HG02885 (cell line): ENCODE results near the gene EBF3.
"Not testable (repeated sequence)": the region's sequence is repeated elsewhere in the genome, so short reads cannot be mapped to it uniquely, and the experiment has no call there.

Experiments
- ATAC-seq: cut with Tn5 transposase; IDR thresholded peaks from one replicate; pipeline ENCODE4 v1.9.1; 2021; ENCODE audit warnings: mild to moderate bottlenecking; ENCODE audit not compliant: unreplicated experiment, poor library complexity

Gene EBF3

DNA sequence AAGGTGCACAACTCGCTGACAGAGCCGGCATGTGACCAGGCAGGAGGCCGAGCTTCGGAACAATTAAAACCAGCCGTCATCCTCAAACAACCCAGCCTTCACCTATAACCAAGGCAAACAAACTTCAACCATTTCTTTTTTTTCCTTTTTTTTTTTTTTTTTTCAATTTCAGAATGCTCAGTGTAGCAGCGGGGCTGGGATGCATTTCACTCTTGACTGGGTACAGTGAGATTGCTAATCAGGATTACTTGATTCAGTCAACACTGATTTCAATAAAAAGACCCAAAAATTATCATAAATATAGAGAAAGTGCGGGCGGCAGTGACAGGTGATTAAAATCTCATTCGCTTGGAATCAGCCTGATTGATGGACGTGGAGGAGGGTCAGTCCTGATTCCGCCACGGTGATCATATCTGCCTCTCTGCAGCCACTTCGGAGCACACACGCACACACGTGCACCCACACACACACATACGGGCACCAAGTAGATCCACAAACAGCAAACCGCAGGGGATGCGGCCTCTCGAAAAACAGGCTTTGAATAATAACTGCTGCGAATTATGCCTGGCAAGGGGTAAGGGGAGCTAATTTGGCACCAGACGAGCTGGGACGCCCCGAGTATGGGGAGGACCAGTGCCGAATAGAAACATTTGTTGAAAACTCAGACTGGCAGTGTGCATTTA lies 31.2 kb downstream of the EBF3 start:
- ATAC-seq: no peak

DNA sequence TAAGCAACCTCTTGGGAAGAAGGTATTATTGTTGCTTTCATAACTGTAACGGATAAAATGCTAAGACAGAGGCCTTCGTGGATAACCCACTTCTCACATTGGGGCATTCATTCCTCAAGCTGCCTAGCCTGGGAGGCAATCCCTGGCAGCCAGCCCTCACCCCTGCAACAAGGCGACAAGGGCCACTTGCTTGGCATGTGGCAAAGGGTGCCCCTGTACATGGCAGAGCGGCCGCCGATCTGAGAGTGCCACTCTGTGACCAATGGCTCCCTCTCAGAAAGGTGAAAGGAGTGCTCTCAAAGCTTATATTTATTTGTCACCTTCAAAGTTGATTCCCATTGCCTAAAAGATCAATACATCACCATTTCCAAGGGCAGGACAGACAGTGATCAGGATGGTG lies 31.9 kb downstream of the EBF3 start:
- ATAC-seq: no peak

- ATAC-seq: no peak
These were observed 34.5 kb downstream of the EBF3 start for GRCh38 chr10:129929343-129930292.

DNA sequence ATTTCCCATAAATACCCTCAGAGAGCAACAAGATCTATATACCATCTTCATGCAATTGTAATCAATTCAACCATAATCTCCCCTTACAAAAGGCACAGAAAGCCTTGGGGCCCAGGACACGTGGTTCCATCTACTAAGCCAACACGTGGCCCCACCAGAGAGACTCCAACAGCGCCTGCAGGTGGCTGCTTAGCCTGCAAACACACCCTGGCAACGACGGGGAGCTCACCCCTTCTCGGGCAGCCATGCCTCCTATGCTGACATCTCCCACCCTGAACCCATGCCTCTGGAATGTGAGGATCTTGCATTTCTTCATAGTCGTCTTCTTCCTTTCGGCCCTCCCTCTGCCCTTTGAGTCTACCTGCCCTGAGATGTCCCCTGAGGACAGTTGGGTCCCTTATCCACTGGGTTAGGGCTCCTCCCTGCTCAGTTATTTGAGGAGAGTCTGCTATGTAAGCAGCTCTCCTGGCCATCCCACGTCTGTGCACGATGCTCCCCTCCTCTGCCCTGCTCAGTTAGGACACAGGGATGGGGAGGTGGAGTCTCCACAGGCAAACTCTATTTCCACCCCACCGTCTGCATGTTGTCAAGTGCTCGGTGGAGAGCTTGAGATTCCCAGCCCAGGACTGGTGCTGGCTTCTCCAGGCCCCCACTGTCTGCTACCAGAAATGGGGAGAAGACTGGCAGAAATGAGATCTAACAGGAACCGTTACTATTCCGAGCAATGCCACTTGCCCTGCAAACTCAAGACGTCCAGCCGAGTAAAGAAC lies 36.5 kb downstream of the EBF3 start:
- ATAC-seq: no peak

DNA sequence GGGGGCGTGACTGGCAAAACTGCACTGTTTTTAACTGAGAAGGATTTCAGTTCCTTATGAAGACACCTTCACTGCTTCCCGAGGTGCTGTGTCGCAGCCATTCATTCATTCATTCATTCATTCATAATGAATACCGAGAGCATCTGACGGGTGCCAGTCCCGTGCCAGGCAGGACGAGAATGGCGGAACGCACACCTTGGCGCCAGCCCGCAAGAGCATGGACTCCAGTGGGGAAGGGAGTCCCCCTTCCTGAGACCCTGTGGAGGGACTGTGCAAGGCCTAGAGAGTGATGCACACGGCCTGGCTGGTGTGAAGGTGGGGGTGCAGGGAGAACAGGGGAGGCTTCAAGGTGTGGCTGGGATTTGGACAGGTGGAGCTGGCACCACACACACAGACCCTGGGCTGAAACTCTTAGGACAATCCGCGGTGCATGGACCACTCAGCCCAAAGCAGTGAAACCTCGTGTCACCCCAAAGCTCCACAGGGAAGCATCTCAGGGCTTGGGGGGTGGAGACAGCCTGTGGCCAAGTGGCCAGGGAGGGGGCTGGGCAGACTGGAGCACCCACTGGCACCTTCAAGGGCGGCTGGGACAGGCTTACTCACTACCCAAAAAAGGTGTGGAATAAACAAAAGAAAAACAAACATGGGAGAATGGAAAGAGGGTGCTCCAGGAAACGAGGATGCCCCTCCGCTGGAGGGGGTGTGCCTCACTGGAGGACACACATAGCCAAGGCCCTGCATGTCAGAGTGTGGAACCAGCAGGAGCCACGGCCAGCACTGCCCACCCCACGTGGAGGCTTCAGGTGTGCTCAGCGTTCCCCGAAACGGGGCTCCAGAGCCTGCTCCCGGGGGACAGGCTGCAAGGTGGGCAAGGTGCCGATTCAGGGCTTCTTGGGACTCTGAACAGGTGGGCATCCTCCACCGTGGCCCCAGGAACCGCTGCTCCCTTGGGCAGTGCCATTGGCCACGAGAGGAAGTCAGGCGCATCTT lies 37.7 kb downstream of the EBF3 start:
- no peak for ATAC-seq

DNA sequence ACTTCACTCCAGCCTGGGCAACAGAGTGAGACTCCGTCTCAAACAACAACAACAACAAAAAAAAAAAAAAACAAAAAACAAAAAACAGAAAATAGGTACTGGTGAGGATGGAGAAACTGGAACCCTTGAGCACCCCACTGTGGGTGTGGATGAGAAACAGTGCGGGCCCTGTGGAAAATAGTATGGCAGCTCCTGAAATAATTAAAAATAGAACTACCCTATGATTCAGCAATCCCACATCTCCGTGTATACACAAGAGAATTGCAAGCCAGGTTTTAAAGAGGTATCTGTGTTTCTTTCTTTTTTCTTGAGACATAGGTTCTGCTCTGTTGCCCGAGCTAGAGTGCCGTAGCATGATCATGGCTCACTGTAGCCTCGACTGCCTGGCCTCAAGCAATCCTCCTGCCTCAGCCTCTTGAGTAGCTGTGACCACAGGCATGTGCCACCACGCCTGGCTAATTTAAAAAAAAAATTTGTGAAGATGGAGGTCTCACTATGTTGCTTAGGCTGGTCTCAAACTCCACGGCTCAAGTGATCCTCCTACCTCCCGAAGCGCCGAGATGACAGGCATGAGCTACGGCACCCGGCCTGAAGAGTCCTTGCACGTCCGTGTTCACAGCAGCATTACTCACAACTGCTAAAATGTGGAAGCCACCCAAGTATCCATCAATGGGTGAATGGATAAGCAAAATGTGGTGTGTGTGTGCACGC lies 39.5 kb downstream of the EBF3 start:
- no peak for ATAC-seq

GRCh38 chr10:129922598-129923123 lies 41.4 kb downstream of the EBF3 start:
- no peak for ATAC-seq

GRCh38 chr10:129921801-129922597 lies 42.1 kb downstream of the EBF3 start:
- no peak for ATAC-seq

GRCh38 chr10:129921065-129921670 lies 42.9 kb downstream of the EBF3 start:
- no peak for ATAC-seq

DNA sequence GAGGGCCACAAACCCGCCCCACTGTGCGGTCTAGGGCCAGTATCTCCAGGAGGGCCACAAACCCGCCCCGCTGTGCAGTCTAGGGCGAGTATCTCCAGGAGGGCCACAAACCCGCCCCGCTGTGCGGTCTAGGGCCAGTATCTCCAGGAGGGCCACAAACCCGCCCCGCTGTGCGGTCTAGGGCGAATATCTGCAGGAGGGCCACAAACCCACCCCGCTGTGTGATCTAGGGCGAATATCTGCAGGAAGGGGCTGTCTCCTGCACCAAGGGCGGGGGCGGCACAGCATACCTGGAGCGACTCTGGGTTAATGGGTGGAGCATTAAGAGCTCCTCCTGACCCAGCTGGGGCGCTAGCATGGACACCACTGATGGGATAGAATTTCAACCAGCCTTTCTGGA lies 43.9 kb downstream of the EBF3 start:
- not testable (repeated sequence) for ATAC-seq

GRCh38 chr10:129919358-129919757 lies 44.7 kb downstream of the EBF3 start:
- ATAC-seq: no peak

DNA sequence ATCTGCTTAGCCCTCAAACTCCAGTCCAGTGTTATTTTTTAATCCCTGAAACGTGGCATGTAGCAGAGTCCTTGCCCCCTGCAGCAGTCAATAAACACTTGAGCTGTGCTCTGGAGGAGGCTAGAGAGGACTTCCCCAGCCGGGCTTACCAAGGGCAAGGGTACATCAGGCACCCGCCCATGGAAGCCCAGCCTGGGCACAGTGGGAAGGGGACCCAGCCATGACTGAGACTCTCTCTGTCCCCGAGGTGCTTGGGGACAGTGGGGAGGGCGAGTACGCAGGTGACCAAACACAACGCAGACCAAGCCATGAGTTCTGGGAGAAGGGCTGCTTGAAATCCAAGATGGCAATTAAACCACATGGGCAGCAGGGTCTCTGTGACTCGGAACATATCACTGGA lies 45.2 kb downstream of the EBF3 start:
- no peak for ATAC-seq

DNA sequence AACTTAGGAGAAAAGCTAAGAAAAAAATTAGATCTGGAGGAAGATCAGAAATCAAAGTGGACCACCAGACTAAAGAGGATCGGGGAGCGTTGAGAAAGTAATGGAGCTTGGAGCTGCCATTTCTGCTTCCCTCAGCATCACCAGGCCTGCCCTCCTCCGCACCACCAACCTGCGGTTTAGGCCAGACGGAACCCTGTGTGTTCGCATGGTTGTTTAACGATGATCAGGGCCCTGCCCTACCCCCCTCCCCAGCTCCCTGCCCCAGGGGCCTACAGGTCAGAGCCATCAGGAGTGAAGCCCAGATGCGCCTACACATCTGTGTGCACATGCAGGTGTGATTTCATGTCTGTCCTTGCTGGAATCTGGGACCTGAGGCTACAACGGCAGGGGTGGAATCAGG lies 45.7 kb downstream of the EBF3 start:
- no peak for ATAC-seq

- no peak for ATAC-seq
These were observed 46.1 kb downstream of the EBF3 start for GRCh38 chr10:129917936-129918335.

GRCh38 chr10:129916506-129916995 lies 47.5 kb downstream of the EBF3 start:
- no peak for ATAC-seq

DNA sequence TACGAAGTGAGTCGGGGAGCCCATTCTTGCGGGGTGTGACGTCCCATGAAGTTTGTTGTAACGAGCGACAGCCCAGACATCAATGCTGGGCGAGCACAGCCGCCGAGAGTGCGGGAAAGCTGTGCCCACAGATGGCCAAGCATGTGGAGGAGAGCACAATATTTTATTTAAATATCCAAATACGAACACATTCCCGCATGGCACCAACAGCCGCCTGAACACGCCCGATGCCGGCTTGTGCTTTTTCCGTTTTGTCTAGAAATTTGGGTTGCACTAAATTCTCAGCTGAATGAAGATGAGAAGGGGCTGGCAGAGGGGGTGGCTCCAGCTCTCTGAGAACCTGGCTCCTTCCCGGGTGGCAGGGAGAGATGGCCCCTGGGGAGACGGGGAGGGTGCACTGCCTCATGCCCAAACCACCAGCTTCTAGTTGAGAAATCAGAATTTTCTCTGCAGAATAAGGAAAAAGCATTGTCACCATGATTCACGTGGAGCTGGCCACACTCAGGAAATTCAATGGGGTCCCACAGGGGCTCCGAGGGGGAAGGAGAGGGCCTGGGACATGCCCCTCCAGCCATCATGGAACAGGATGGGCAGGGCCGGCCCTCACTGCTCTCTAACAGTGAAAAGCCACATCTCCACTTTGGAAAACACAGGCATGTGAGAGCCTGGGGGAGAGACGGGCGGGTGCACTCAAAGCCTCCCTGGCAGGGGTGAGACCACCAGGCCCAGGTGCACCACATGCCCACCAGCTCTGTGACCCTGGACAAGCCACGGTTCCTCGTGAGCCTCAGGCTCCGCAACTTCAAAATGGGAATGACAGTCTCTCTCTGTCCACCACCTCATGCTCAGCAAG lies 48.3 kb downstream of the EBF3 start:
- ATAC-seq: no peak

DNA sequence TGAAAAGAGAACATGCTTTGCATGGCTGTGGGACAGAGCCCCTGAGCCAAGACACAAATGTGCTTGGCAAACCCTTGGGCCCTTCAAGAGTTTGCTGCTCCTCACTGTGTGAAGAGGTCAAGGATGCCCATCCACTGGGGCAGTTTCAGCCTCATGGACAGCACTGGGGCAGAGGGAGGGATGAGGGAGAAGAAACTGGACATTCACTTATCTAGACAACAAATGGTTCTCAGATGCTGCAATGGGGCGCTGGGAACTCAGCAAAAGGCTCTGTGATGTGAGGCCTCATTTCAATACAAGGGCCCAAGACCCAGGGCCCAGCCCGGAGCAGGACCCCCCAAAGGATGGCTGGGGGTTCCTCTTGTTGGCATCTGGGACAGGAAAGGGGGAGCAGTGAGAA lies 49.1 kb downstream of the EBF3 start:
- ATAC-seq: no peak
